SJSA1 (cell line): ENCODE results near the gene SH3BP5L. TPM values are rescaled to one million over a fixed set of nuclear protein-coding genes. Genes with fewer than 3 reads are reported as not detected.

Experiments
- DNase-seq, 2 experiments: peaks; one replicate each; pipeline ENCODE4 v3.0.0-alpha.2; 2015 to 2020; ENCODE audit warnings: low spot score in 2 of 2, low read depth in 1 of 2
- H3K27ac ChIP-seq: fragments of 250-450 bp; sonication (Bioruptor Pico); 2 replicates; pipeline ENCODE4 v1.5.1; 2020; ENCODE audit warnings: mild to moderate bottlenecking, moderate library complexity
- H3K27me3 ChIP-seq: fragments of 250-450 bp; sonication (Bioruptor Pico); replicated peaks from 2 replicates; pipeline ENCODE4 v1.5.1; 2020; ENCODE audit warnings: mild to moderate bottlenecking, moderate library complexity
- H3K36me3 ChIP-seq: fragments of 250-450 bp; sonication (Bioruptor Pico); 2 replicates; pipeline ENCODE4 v1.5.1; 2020; ENCODE audit warnings: mild to moderate bottlenecking
- H3K4me1 ChIP-seq: fragments of 250-450 bp; sonication (Bioruptor Pico); replicated peaks from 2 replicates; pipeline ENCODE4 v1.6.1; 2021; ENCODE audit warnings: mild to moderate bottlenecking
- H3K4me3 ChIP-seq: fragments of 250-450 bp; sonication (Bioruptor Pico); 2 replicates; pipeline ENCODE4 v1.5.1; 2020; ENCODE audit warnings: mild to moderate bottlenecking
- H3K9me3 ChIP-seq: fragments of 250-450 bp; sonication (Bioruptor Pico); replicated peaks from 2 replicates; pipeline ENCODE4 v1.5.1; 2020; ENCODE audit warnings: mild to moderate bottlenecking
- total RNA-seq: library from RNA; depleted of rRNA; stranded (reverse); fragments of >200 nt; shearing (Covaris generic); gene quantifications from 2 replicates; pipeline ENCODE4 v1.2.3, GENCODE V29; 2014

Gene SH3BP5L
- total RNA-seq, 1 experiment from 2014 or later = 26.1 TPM

DNA sequence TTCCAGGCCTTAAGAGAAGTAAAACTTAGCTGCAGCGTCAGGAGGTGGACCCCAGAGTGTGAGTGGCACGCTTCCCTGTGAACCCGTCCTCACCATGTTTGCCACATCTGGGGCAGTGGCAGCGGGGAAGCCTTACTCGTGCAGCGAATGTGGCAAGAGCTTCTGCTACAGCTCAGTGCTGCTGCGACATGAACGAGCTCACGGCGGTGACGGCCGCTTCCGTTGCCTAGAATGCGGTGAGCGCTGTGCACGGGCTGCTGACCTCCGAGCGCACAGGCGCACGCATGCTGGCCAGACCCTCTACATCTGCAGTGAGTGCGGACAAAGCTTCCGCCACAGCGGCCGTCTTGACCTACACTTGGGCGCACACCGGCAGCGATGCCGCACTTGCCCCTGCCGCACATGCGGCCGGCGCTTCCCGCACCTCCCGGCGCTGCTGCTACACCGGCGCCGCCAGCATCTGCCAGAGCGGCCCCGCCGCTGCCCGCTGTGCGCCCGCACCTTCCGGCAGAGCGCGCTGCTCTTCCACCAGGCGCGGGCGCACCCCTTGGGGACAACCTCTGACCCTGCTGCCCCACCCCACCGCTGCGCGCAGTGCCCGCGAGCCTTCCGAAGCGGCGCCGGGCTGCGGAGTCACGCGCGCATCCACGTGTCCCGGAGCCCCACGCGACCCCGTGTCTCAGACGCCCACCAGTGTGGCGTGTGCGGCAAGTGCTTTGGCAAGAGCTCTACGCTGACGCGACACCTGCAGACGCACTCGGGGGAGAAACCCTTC is 21.7 kb upstream of the SH3BP5L start:
- H3K9me3 ChIP-seq = no peaks in the 10 kb centered on the region
- peak in 1 of 2 experiments; percentile 29 for DNase-seq
- H3K27ac ChIP-seq = no peak overlapping the region
- no peak overlapping the region for H3K4me3 ChIP-seq
- no peaks in the 10 kb centered on the region for H3K4me1 ChIP-seq
- no peaks in the 10 kb centered on the region for H3K27me3 ChIP-seq
- H3K36me3 ChIP-seq = peaks cover 79% of the 10 kb centered on the region

DNA sequence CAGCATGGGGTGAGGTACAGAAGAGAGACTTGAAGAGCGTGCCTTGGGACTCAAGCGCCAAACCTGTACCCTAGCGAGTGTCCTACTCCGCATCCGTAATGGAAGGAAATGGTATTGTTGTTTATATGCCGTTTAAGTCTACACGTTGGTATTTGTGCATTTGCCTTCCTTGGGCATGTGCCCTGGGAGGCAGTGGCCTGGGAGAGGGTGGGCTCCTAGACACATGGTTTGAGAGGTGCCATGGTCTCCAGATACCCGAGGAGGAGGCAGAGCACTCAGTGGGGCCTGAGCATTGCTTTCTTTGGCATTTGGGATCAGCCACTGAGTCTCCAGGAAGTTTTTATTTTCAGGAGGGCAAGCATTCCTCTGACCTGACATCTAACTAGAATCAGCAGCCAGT is 18.8 kb upstream of the SH3BP5L start:
- Histone ChIP-seq H3K27ac (no peak overlapping the region), H3K9me3 (no peaks in the 10 kb centered on the region), H3K27me3 (no peaks in the 10 kb centered on the region), H3K4me3 (no peak overlapping the region), H3K36me3 (peaks cover 67% of the 10 kb centered on the region), H3K4me1 (no peaks in the 10 kb centered on the region)
- peak in 1 of 2 experiments; percentile 27 for DNase-seq

DNA sequence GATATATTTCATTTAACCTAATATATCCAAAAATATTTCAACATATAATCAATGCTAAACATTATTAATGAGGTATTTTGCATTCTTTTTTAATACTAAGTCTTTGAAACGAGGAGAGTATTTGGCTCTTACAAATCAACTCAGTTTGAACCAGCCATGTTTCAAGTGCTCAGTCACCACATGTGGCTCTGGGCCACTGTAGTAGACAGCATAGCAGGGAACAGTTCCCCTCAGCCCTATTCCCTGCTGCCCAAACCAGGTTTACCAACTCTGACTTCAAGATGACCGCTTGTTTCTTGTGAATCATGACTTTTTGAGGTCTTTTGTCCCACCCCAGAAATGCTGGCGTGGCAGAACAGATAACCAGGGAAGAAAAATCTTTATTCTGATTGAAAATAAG is 18.0 kb upstream of the SH3BP5L start:
- Histone ChIP-seq H3K4me3 (no peak overlapping the region), H3K27me3 (no peaks in the 10 kb centered on the region), H3K9me3 (no peaks in the 10 kb centered on the region), H3K36me3 (peaks cover 59% of the 10 kb centered on the region), H3K4me1 (peaks cover 4% of the 10 kb centered on the region; the same call in 1 of the 2 replicates), H3K27ac (no peak overlapping the region)
- DNase-seq = peak in 1 of 2 experiments; percentile 5

DNA sequence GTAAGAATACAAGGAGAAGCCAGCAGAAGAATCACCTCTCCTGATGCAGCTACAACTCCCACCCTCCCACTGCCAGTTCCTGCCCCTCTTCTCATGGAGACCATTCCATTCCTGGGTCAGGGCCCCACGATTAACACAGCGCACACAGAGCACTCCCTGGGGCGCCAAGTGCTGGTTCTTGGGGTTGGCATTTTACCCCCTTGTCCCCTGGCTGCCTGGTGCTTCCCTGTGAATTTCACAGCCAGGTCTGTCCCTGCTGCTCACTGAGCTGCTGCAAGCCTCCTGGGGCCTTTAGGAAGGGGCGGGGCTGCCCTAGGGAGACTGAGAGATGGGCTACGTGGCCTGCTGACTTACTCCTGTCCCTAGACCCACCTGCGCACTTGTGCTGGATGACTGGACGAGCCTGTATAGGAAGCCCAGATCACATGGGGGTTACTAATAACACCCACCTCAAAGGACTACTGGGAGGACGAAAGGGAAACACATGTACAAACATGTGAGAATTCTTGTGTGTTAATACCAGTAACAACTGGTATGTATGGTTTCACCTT is 17.1 kb upstream of the SH3BP5L start:
- DNase-seq = peak in 1 of 2 experiments; percentile 23
- peaks cover 4% of the 10 kb centered on the region; the same call in 1 of the 2 replicates for H3K4me1 ChIP-seq
- H3K36me3 ChIP-seq = peaks cover 56% of the 10 kb centered on the region
- H3K27ac ChIP-seq = no peak overlapping the region
- no peaks in the 10 kb centered on the region for H3K27me3 ChIP-seq
- no peaks in the 10 kb centered on the region for H3K9me3 ChIP-seq
- H3K4me3 ChIP-seq = no peak overlapping the region

DNA sequence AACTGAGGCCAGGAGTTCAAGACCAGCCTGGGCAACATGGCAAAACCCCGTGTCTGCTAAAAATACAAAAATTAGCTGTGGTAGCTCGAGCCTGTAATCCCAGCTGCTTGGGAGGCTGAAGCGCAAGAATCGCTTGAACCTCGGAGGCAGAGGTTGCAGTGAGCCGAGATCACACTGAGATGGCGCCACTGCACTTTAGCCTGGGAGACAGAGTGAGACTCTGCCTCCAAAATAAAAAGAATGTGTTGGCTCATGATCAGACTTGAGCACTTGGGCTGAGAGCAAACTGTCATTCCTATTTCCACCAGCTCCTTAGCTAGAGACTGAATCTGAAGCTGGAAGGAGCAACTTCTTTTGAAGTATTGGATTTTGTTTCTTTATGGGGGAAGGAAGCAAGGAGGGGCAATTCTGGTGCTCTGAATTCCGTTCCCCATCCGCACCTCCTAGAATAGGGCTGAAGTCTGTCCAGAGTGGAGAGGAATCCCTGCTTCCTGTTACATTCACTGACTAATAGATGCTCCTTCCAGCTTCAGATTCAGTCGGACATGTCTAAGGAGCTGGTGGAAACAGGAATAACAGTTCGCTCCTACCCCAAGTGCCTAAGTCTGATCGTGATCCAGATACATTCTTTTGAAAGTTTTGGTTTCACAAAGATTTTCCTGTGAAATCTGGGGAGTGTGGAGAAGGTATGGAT is 16.1 kb upstream of the SH3BP5L start:
- Histone ChIP-seq H3K27ac (no peak overlapping the region), H3K36me3 (peaks cover 46% of the 10 kb centered on the region), H3K4me3 (no peak overlapping the region), H3K27me3 (no peaks in the 10 kb centered on the region), H3K9me3 (no peaks in the 10 kb centered on the region), H3K4me1 (peaks cover 9% of the 10 kb centered on the region)
- peak; percentile 24 to 25 for DNase-seq

DNA sequence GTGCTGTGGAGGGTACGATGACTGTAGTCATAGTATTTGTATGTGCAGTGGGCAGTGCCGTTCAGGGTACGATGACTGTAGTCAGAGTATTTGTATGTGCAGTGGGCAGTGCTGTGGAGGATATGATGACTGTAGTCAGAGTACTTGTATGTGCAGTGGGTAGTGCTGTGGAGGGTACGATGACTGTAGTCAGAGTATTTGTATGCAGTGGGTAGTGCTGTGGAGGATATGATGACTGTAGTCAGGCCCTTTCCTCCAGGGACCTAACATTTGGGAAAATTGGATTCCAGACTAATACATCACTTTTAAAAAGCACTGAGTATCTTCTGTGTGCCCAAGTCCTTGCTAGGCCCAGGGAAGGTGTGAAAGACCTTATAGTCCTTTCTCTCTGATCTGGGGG is 15.2 kb upstream of the SH3BP5L start:
- Histone ChIP-seq H3K4me3 (no peak overlapping the region), H3K9me3 (no peaks in the 10 kb centered on the region), H3K27me3 (no peaks in the 10 kb centered on the region), H3K27ac (no peak overlapping the region), H3K4me1 (peaks cover 9% of the 10 kb centered on the region), H3K36me3 (peaks cover 37% of the 10 kb centered on the region)
- no peak for DNase-seq

DNA sequence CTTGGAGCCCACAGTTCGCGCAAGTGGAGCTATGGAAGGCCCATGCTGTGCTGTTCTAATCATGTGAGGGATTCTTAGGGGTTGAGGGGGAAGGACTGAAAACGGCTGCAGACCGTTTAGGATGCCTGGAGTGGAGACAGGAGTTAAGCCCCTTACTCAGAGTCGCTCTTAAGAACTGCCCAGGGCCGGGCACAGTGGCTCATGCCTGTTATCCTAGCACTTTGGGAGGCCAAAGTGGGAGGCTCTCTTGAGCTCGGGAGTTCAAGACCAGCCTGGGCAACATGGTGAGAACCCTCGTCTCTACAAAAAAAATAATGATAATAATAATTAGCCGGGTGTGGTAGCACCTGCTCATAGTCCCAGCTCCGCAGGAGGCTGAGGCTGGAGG is 13.4 kb upstream of the SH3BP5L start:
- H3K9me3 ChIP-seq = no peaks in the 10 kb centered on the region
- H3K27ac ChIP-seq = peak overlapping the region; percentile 96
- no peaks in the 10 kb centered on the region for H3K27me3 ChIP-seq
- no peak for DNase-seq
- peak overlapping the region; percentile 87 for H3K4me3 ChIP-seq
- H3K4me1 ChIP-seq = peaks cover 9% of the 10 kb centered on the region
- H3K36me3 ChIP-seq = peaks cover 20% of the 10 kb centered on the region

DNA sequence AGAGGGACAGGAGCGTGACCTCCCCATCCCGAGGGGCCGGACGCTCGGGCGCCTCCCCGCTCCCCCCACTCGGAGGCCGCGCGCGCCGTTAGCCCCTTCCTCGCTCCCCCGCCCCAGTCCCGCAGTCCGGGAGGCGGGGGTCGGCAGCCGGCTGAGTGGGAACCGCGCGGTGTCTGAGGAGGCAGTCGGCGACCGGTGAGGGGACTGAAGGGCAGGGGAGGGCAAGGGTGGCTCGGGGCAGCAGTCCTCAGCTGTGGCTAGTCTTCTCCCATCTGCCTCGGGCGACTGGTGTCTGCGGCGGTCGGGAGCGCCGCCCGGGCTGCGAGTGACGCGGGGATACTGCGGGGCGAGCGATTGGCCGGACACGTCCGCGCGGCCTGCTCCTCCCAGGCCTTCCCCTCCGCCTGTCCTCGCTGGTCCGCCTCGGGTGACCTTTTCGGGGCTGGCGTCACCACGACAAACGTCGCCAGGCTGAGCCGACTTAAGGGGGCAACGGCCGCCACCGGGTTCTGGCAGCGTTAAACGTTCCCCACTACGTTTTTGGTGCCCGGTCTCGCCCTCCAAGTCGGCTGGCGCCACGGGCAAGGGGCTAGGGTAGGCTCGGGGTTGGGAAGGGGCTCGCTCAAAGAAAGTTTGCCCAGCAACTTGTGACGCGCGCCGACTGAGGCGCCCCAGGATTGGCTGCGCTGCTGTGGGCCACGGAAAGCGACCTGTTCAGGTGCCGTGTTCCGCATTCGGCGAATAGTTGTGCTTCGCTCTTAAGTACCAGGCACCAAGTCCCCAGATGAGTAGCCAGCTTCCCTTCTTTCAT is 12.8 kb upstream of the SH3BP5L start:
- Histone ChIP-seq H3K27me3 (no peaks in the 10 kb centered on the region), H3K4me1 (peaks cover 9% of the 10 kb centered on the region), H3K27ac (peak overlapping the region; percentile 96), H3K4me3 (peak overlapping the region; percentile 87), H3K9me3 (no peaks in the 10 kb centered on the region), H3K36me3 (peaks cover 20% of the 10 kb centered on the region)
- DNase-seq = peak; percentile 86 to 94

DNA sequence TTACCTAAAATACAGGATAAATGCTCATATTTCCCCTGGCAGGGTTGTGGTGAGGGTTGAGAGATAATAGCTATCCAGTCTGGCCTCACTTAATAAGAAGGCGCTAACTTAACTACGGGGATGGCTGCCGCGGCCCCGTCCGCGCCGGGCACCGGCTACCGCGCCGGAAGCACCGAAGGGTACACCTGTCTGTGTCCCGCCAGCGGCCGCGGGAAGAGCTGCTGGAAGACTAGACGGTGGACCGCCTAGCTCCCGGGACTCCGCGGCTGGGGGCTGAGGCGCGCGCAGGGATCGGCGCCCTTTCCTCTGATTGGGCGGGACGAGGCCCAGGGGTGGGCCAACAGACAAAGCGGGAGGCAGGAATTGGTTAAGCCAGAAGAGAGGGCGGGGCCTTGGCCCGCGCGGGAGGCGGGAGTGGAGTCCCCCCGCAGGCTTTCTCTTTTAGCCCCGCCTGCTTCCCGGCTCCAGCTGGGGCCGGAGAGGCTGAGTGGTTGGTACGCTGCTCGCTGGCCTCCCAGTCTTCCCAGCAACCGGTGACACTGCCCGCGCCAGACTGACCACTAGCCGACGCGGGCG is 12.2 kb upstream of the SH3BP5L start, which contains the start of gene ZNF672:
TSS of gene ZNF672 (plus strand) at position 444 of the 576 bp plus-strand sequence. CDS start 9,051 bp downstream, outside the sequence.
- DNase-seq = peak; percentile 99

DNA sequence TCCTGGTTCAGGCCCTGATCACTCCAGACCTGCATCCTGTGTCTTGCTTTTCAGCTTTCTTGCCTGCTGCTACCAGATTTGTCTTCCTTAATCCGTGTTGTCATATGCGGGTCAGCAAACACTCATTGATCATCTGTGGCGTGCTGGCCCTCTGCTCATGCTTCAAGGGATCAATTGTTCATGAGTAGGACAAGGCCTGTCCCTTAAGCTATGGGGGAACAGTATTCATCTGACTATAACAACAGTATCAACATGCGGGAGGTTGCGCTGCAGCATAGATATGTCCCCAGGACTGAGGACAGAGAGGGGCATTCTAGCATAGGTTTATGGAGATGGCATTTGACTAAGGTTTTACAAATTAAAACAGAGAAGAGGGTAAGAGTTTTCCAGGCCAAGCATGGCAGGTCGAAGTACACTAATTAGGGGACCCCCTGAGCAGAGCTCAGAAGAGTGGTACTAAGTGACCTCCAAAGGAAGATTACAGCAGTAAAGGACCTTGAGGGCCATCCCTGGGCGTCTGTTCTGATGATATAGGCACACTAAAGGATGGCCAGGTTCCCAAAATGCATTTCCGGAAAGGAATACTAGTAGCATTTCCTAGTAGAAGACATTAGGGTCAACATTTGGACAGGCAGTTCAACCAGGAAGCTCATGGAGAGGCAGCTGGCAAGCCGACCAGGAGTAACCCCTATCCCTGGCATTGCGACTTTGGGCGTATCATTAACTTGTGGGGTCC is 11.5 kb upstream of the SH3BP5L start:
- H3K4me3 ChIP-seq = peak overlapping the region; percentile 87
- H3K27me3 ChIP-seq = no peaks in the 10 kb centered on the region
- H3K4me1 ChIP-seq = peaks cover 9% of the 10 kb centered on the region
- H3K9me3 ChIP-seq = no peaks in the 10 kb centered on the region
- peak in 1 of 2 experiments; percentile 12 for DNase-seq
- no peak overlapping the region for H3K27ac ChIP-seq
- H3K36me3 ChIP-seq = peaks cover 9% of the 10 kb centered on the region

More for the DNA sequence above, 12.2 kb upstream of the SH3BP5L start, which contains the start of gene ZNF672:
- peak within 1 kb of the TSS; percentile 87 for H3K4me3 ChIP-seq
- peak within 1 kb of the TSS; percentile 96 for H3K27ac ChIP-seq
- peaks cover 9% of the 10 kb centered on the region for H3K4me1 ChIP-seq
- no peaks in the 10 kb centered on the region for H3K27me3 ChIP-seq
- no peaks in the 10 kb centered on the region for H3K9me3 ChIP-seq
- peaks cover 16% of the 10 kb centered on the region for H3K36me3 ChIP-seq

DNA sequence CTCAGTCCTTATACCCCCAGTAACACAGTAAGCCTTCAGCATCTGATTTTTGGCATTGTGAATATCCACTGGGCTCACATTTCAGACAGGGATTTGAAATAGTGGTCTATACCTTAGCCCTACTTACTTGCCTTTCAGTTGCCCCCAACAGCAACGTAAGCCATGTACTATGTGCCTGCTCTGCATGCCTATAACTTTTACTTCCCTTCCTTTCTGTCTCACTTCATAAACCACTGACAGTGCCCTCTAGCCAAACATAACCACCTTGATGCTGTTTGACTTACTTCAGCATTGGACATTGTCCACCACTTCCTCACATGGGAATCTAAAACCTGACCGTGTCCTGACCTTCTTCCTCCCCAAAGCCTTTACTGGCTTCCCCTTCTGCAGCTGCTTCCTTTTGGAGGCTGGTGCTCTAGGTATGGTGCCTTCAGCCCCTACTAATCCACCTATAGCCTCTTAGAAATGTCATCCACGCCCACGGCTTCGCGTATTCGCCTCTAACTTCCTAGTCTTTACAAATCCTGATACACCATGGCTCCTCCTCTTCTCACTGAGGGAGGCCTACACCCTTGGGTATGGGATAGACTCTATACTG is 8.7 kb upstream of the SH3BP5L start:
- no peak overlapping the region for H3K4me3 ChIP-seq
- H3K4me1 ChIP-seq = peaks cover 9% of the 10 kb centered on the region
- H3K9me3 ChIP-seq = no peaks in the 10 kb centered on the region
- no peaks in the 10 kb centered on the region; the same call in 1 of the 2 replicates for H3K27me3 ChIP-seq
- peak in 1 of 2 experiments; percentile 10 for DNase-seq
- H3K27ac ChIP-seq = no peak overlapping the region
- H3K36me3 ChIP-seq = peaks cover 7% of the 10 kb centered on the region

DNA sequence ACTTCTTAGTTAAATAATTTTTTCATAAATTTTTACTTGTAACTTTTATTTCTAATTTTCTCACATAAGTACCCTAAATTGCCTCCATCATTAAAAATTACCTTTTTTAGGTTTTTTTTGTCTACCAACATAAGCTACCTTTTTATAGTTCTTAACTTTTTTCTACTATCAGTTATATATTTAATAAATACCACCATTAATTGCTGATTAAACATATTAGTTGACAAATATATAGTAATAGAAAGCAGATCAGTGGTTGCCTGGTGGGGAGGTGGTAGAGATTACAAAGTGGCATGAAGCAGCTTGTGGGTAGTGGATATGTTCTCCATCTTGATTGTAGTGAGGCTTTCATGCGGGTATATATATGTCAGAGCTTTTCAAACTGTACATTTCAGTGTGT is 6.1 kb upstream of the SH3BP5L start:
- Histone ChIP-seq H3K27me3 (no peaks in the 10 kb centered on the region; the same call in 1 of the 2 replicates), H3K4me3 (no peak overlapping the region)

More for the DNA sequence above, 6.1 kb upstream of the SH3BP5L start:
- H3K4me1 ChIP-seq = peaks cover 2% of the 10 kb centered on the region
- H3K9me3 ChIP-seq = no peaks in the 10 kb centered on the region; the same call in 1 of the 2 replicates
- no peak overlapping the region for H3K27ac ChIP-seq
- no peak for DNase-seq
- no peaks in the 10 kb centered on the region for H3K36me3 ChIP-seq
